HG02973 (cell line): ENCODE data around the gene SYNJ2.
A peak's percentile ranks its signal among the peaks of the same experiment; 100 is the strongest.

ENCODE experiments used
- ATAC-seq: cut with Tn5 transposase; IDR thresholded peaks from one replicate; pipeline ENCODE4 v1.9.1; 2021; ENCODE audit warnings: moderate library complexity; ENCODE audit not compliant: unreplicated experiment

The SYNJ2 gene

GRCh38 chr6:158024566-158025297 lies 43.1 kb downstream of the SYNJ2 start:
- no peak for ATAC-seq

- peak; percentile 75 for ATAC-seq
Measured at GRCh38 chr6:158026054-158026900, 44.6 kb downstream of the SYNJ2 start.

GRCh38 chr6:158026901-158027589 lies 45.4 kb downstream of the SYNJ2 start:
- ATAC-seq: peak; percentile 17

- no peak for ATAC-seq
Measured at GRCh38 chr6:158027590-158028285, 46.1 kb downstream of the SYNJ2 start.

- no peak for ATAC-seq
Measured at GRCh38 chr6:158028421-158028820, 46.8 kb downstream of the SYNJ2 start.

GRCh38 chr6:158028876-158029275 lies 47.2 kb downstream of the SYNJ2 start:
- ATAC-seq: no peak

GRCh38 chr6:158029668-158030230 lies 48.1 kb downstream of the SYNJ2 start:
- no peak for ATAC-seq

GRCh38 chr6:158030380-158031300 lies 49.0 kb downstream of the SYNJ2 start:
- no peak for ATAC-seq

GRCh38 chr6:158031381-158032353 lies 50.0 kb downstream of the SYNJ2 start:
- no peak for ATAC-seq

GRCh38 chr6:158032354-158032733 lies 50.7 kb downstream of the SYNJ2 start:
- no peak for ATAC-seq

GRCh38 chr6:158033077-158033750 lies 51.6 kb downstream of the SYNJ2 start:
- no peak for ATAC-seq

- ATAC-seq: no peak
Measured at GRCh38 chr6:158033751-158034702, 52.4 kb downstream of the SYNJ2 start.

- ATAC-seq: no peak
Measured at GRCh38 chr6:158036261-158036660, 54.6 kb downstream of the SYNJ2 start.

- no peak for ATAC-seq
Measured at GRCh38 chr6:158037021-158037420, 55.4 kb downstream of the SYNJ2 start.

- ATAC-seq: no peak
Measured at GRCh38 chr6:158037771-158038170, 56.1 kb downstream of the SYNJ2 start.

- no peak for ATAC-seq
Measured at GRCh38 chr6:158038291-158039177, 56.9 kb downstream of the SYNJ2 start.
